ENCODE measurements around the gene DHRS2. TPM values are rescaled to one million over a fixed set of nuclear protein-coding genes. Genes with fewer than 3 reads are reported as not detected.

DHRS2 gene
- polyA plus RNA-seq, 2 of the 4 experiments (the other 2 are of a cell fraction), result 2.3 to 10.7 TPM

GRCh38 chr14:23638414-23639047, 2.4 kb downstream of the DHRS2 start:
- ChIA-PET POLR2A (no interaction called here), CTCF (interaction anchor here (0.7 to 1.3 kb wide), 4 partner anchors 29 to 272 kb away, joined by 3 read pairs; no protein-coding TSS in a partner anchor)
- Histone ChIP-seq H3K4me1 (no peaks in the 10 kb centered on the region), H3K9me3 (0 out of 3 replicates have a peak, but pooled peaks cover 2% of the 10 kb centered on the region), H3K4me2 (no peak overlapping the region), H3K27ac (no peak overlapping the region), H3K4me3 (no peak overlapping the region)
- ATAC-seq, result no peak
- FAIRE-seq, result no peak
- TF ChIP-seq HES2 (IDR thresholded peaks at IDR 0.05), result no peak
- no peak for TF ChIP-seq ZNF302 (CRISPR knock-in tag; IDR thresholded peaks at IDR 0.05)
- whole genome bisulfite sequencing (ENCODE audit: missing lambda C conversion rate), result 56% methylated on average over 8 of the region's 8 CpGs
- DNase-seq (ENCODE audit: low read depth in 1 of 2, low spot score in 1 of 2), result no peak

- 65% methylated on average over 17 of the region's 21 CpGs for WGBS (ENCODE audit: missing lambda C conversion rate)
These were observed 3.1 kb downstream of the DHRS2 start for GRCh38 chr14:23639048-23639890.

DNA sequence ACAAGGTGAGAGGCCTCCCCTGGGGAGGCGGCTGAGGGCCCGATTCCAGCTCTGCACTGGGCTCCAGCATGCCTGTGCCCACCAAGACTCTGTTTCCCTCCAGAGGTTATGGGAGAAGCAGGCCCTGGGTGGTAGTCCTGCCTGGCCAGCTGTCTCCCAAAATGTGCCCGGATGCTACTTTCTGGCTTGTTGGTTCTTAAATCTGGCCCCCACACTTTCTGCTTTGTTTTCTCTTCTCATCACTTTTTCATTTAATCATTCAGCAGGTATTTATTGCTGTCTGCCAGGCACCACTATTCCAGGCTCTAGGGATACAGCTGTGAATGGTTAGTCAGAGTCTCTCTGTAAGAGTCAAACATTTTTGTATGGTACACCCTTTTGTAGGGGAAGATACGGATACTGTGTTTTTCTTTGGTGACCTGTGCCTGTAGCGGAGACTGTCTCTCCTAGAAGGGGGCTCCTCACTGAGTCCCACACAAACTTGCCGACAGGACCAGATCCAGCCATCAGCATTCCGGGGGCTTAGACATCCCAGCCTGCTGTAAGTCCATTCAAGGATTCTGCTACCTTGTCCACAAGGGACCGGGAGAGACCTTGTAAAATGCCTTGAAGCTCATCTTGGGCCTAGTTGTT, 3.8 kb downstream of the DHRS2 start:
- TF ChIP-seq HDAC2 (IDR thresholded peaks at IDR 0.05) (no peak), HES2 (IDR thresholded peaks at IDR 0.05) (no peak), RFX5 (IDR thresholded peaks at IDR 0.05) (no peak)
- no peak for DNase-seq (ENCODE audit: low read depth in 1 of 2, low spot score in 1 of 2)
- ChIA-PET POLR2A (no interaction called here), CTCF (interaction anchor here (1.1 to 3.8 kb wide), 3 partner anchors 8 to 35 kb away, joined by 3 to 38 read pairs (median 3); no protein-coding TSS in a partner anchor)
- Histone ChIP-seq H3K27ac (no peak overlapping the region), H3K4me2 (no peak overlapping the region), H3K4me3 (no peak overlapping the region), H3K9me3 (0 out of 3 replicates have a peak, but pooled peaks cover 2% of the 10 kb centered on the region), H3K4me1 (no peaks in the 10 kb centered on the region)
- FAIRE-seq, result no peak
- no peak for ATAC-seq
- WGBS (ENCODE audit: missing lambda C conversion rate), result 85% methylated on average over 8 of the region's 8 CpGs

More at GRCh38 chr14:23639048-23639890, 3.1 kb downstream of the DHRS2 start:
- Histone ChIP-seq H3K4me3 (no peak overlapping the region), H3K4me2 (no peak overlapping the region), H3K4me1 (no peaks in the 10 kb centered on the region), H3K27ac (no peak overlapping the region), H3K9me3 (0 out of 3 replicates have a peak, but pooled peaks cover 2% of the 10 kb centered on the region)
- FAIRE-seq, result no peak
- ATAC-seq, result no peak
- ChIA-PET POLR2A (no interaction called here), CTCF (interaction anchor here (0.8 to 3.8 kb wide), 4 partner anchors 8 to 261 kb away, joined by 3 to 38 read pairs (median 3); no protein-coding TSS in a partner anchor)
- TF ChIP-seq MYC (IDR thresholded peaks at IDR 0.05; ENCODE audit: borderline replicate concordance, low read length), result no peak
- TF ChIP-seq EP300 (IDR thresholded peaks at IDR 0.05), result no peak
- TF ChIP-seq NFE2L2 (conservative IDR thresholded peaks at IDR 0.05; ENCODE audit: low read length), result no peak
- TF ChIP-seq FOSL2 (IDR thresholded peaks at IDR 0.05), result no peak
- TF ChIP-seq FOSL2 (CRISPR knock-in tag; IDR thresholded peaks at IDR 0.05), result no peak
- no peak for TF ChIP-seq FOSB (CRISPR knock-in tag; IDR thresholded peaks at IDR 0.05)
- TF ChIP-seq KDM5A (IDR thresholded peaks at IDR 0.05), result no peak
- no peak for TF ChIP-seq MAZ (IDR thresholded peaks at IDR 0.05; ENCODE audit: borderline replicate concordance, low read depth, low read length)
- TF ChIP-seq FOXS1 (CRISPR knock-in tag; IDR thresholded peaks at IDR 0.05), result no peak
- no peak for TF ChIP-seq JUNB (IDR thresholded peaks at IDR 0.05)
- DNase-seq (ENCODE audit: low read depth in 1 of 2, low spot score in 1 of 2), result no peak

- no peaks in the 10 kb centered on the region for H3K4me1 ChIP-seq
- DNase-seq (ENCODE audit: low read depth in 1 of 2, low spot score in 1 of 2) (no peak), FAIRE-seq (no peak), ATAC-seq (peak in 1 of 2 experiments; percentile 42; a peak in 3 of 6 replicates)
- no peak for TF ChIP-seq RFX5 (IDR thresholded peaks at IDR 0.05)
- CTCF ChIA-PET, result interaction anchor here (1.1 to 3.8 kb wide), 2 partner anchors 9 to 35 kb away, joined by 3 to 38 read pairs; no protein-coding TSS in a partner anchor
- 82% methylated on average over 5 of the region's 5 CpGs for WGBS (ENCODE audit: missing lambda C conversion rate)
- 0 out of 3 replicates have a peak, but pooled peaks cover 2% of the 10 kb centered on the region for H3K9me3 ChIP-seq
- H3K27ac ChIP-seq, result no peak overlapping the region
- H3K4me3 ChIP-seq, result no peak overlapping the region
- H3K4me2 ChIP-seq, result no peak overlapping the region
- POLR2A ChIA-PET, result no interaction called here
These were observed 4.5 kb downstream of the DHRS2 start for GRCh38 chr14:23640524-23641141.
